ENCODE results near the gene WDFY2.
"Not testable (repeated sequence)": the region's sequence is repeated elsewhere in the genome, so short reads cannot be mapped to it uniquely, and the experiment has no call there.

GRCh38 chr13:51652193-51652592 lies 67.9 kb downstream of the WDFY2 start:
- not testable (repeated sequence) for TF ChIP-seq ZNF416 (CRISPR knock-in tag; IDR thresholded peaks at IDR 0.05); CTCF (IDR thresholded peaks at IDR 0.05); JUN (CRISPR knock-in tag; IDR thresholded peaks at IDR 0.05); SMAD3 (CRISPR knock-in tag; IDR thresholded peaks at IDR 0.05; ENCODE audit: borderline replicate concordance); E2F5 (CRISPR knock-in tag; IDR thresholded peaks at IDR 0.05); ATF6 (CRISPR knock-in tag; IDR thresholded peaks at IDR 0.05); FOXP1 (CRISPR knock-in tag; IDR thresholded peaks at IDR 0.05; ENCODE audit: borderline replicate concordance)

All from WTC11 (cell line).